T-helper 9 cell (primary cell): ENCODE measurements around the gene TBL1XR1.

ENCODE experiments used
- DNase-seq: peaks from one replicate; pipeline ENCODE4 v3.0.0-alpha.2; 2020

TBL1XR1 gene

DNA sequence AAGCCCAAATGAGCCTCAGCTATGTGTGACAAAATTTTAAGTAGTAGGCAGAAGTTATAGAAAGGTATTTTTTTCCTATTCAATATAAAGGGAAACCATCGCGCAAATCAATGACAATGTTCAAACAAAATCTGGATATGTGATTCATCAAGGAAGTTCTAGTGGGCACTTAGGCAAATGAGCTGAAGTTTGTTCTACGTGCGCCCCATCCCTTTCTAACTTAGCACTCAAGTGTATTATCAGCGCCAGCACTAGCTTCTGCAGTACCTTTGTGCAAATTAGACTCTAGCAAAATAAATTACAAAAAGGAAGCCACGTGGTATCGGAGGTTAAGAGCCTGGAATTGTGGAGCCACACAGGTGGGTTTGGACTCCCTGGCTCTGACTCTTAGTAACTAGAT lies 91.1 kb downstream of the TBL1XR1 start:
- no peak for DNase-seq

DNA sequence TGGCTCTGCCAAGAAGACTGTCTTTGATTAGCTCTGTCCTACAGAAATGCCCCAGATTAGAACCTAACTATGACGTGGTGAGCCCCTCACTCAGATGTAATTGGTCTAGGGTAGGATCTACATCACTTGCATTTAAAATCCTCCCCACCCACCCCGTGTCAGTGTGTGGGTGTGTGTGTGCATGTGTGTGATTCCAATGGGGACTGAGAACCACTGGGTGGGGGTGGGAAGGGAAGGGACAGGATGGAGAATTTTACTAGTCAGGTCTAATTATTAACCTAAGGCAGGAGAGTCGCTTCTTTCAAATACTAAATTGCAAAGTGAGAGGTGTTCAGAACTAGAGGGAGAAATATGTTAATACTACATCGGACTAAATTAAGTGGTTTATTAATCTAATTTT lies 91.7 kb downstream of the TBL1XR1 start:
- no peak for DNase-seq

DNA sequence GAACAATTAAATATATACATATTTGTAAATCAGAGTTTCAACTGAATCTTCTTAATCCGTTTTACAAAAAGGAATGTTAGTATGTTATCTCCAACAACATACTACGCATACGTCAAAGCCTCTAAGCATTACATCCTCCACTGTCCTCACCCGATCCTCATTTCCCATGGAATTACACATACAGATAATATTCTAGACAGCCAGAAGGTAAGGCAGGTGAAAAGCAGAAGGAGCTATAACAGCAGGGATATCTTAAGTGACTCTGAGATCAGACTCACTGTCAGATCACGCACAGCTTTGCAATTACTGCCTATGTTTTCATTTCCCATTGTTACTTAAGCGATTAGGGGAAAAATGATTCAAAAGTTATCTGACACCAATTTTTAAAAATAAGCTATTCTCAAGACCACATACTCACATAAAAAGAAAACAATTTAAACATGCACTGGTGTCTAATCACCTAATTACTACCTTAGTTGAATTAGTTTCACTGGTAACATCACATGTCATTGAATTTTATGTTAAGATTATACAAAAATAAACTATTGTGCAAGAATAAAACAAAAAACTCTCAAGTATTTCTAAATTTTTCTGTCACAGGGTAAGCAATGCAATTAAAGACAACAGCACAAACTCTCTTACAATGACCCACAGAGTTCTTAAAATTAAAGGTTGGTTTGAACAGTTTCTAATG lies 92.8 kb downstream of the TBL1XR1 start:
- DNase-seq: no peak

DNA sequence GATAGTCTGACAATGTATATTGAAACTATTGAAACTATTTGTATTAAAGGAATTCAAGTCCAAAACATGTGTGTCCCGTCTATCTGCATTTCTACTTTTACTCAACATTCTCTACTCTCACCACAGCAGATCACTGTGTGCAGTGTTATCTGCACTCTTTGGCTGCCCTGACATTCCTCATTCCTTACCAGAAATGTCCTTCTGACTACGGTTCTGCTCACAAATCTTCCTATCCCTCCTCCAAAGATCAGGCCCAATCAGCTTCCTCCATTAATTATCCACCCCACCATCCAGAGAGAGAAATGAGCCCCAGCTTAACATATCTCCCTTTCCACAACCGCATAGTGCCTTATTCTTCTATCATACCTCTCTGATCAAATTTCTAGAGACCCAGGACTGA lies 94.7 kb downstream of the TBL1XR1 start:
- DNase-seq: no peak

DNA sequence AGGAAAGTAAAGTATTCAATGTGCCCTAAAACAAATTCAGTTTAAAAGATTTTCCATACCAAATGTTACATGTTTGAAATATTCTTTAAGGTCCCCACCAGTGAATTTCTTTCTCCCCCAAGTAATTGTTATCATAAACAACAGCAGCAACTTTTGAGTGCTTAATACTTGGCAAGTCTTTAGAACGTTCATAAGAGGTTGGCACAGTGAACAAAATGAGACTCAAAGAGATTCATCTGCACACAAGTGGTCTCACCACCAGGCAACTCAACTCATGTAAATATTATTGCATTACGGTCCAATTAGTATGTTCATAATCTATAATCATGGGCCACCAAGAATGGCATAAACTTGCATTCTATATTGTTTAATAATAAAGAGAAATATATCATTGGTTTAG lies 98.7 kb downstream of the TBL1XR1 start:
- DNase-seq: no peak

DNA sequence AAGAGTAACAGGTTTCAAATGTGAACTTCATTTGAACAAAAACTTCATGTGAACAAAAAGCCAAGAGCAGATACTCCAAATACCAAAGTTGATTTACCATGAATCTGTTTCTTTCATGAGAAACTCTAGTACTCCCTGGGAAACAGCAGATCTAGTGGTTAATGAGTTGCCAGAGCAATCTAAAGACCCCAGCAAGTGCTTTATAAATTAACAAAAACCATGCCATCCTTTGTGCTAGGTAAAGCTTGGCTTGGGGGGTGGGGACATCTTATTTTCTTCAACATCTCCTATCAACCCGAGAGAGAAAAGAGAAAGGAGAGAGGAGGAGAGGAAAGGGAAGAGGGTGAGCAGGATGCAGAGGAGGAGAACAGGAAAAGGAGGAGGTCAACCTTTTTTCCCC lies 100.7 kb downstream of the TBL1XR1 start:
- no peak for DNase-seq

DNA sequence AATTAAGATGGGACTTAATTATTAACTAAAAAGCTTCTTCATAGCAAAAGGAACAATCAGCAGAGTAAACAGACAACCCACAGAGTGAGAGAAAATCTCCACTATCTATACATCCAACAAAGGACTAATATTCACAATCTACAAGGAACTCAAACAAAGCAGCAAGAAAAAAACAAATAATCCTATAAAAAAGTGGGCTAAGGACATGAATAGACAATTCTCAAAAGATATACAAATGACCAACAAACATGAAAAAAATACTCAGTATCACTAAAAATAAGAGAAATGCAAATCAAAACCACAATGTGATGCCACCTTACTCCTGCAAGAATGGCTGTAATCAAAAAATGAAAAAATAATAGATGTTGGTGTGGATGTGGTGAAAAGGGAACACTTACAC lies 103.3 kb downstream of the TBL1XR1 start:
- DNase-seq: no peak

DNA sequence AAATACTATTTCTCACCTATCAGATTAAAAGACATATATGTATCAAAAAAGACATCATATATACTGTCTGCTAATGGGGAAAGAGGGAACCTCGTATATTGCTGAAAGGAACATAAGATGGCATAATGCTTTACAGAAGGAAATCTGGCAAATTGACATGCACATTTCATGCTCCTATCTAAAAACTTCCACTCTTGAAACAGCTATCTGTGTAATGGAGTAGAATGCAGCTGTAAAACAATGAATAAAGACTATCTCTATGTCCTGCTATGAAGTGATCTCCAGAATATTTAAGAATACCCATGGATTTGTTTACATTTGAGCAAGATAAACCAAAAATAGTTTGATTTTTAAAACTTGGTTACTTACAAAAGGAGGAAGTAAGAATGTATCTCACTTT lies 107.4 kb downstream of the TBL1XR1 start:
- DNase-seq: no peak

DNA sequence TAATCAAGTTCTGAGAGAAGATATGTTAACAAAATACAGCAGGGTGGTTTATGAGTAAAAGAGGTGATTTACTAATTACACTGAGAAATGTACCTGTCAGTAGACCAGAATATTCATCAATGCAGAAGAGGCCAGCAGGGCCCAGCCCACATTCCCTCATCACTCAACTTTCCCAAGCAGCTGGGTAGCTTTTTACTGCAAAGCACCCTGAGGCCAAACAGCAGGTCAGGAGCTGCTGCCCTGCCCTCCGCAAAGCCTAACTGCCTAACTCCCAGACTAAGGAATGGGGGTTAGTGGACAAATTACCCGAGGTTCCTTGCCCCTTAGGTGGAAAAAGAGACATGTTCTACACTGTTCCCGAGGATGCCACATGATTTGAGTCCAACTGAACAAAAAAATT lies 108.2 kb downstream of the TBL1XR1 start:
- DNase-seq: no peak

DNA sequence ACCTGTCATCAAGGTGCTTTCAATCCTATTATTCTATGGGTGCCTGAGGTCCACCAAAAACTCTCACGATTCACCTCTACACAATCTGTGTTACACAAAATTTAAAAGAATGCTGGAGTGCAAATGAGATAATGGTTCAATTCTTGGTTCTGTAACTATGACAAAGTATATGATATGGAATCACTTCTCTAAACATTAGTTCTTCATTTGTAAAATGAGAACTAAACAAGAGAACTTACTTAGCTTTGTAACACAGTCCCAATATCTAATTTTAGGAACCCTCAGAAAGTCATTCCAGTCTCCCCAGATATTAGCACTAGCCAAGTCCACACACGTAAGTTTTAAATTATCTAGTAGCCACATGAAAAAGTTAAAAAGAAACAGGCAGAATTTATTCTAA lies 111.5 kb downstream of the TBL1XR1 start:
- DNase-seq: no peak

DNA sequence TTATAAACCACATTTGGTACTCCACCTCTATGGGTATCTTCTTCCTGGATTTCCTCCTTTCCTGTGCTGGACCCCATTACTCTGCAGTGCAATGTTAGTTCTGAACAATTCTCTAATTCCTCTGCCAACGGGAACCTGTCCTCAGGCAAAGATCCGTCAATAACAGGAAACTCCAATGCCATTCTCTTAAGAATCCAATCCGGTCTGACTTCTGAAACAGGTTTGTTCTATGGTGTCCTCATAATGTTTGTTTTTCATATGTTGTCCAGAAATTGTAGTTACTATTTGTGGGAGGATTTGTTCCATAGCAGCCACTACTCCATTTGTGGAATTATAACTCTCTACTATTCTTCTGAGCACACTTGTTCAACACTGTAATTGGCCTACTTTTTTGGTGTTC lies 112.7 kb downstream of the TBL1XR1 start:
- DNase-seq: no peak

DNA sequence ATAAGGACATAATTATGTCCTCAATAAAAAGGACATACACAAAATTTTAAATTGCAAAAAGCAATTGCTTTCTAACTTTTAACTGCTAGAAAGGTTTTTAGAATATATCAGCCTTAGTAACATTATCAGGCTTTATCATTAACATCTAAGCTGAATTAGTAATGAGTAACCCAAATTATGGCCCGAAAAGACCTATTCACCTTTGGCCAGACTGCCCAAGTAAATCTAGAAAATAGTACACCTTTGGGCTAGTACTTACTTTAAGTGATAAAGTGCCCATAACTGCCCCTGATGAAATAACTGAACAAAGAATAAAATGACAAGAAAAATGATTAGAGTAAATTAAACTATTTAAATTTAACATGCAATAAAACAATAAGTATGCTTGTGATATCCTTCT lies 117.2 kb downstream of the TBL1XR1 start:
- no peak for DNase-seq

DNA sequence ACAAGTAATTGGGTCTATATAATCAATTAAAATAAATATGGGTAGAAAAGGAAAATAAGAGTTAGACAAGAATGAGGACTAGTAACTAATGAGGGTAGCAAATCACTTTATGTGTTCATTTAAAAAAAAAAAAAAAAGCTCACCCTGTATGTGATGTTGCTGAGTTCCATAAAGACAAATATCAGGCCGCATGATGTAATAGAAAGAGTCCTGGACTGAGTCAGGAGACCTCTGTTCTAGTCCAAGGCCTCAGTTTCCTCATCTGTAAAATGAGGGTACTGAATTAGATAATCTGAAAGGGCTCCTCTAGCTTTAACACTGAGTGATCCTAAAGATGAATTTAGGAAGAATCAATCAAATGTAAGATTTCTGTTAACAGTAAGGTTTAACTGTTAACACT lies 117.6 kb downstream of the TBL1XR1 start:
- DNase-seq: no peak

DNA sequence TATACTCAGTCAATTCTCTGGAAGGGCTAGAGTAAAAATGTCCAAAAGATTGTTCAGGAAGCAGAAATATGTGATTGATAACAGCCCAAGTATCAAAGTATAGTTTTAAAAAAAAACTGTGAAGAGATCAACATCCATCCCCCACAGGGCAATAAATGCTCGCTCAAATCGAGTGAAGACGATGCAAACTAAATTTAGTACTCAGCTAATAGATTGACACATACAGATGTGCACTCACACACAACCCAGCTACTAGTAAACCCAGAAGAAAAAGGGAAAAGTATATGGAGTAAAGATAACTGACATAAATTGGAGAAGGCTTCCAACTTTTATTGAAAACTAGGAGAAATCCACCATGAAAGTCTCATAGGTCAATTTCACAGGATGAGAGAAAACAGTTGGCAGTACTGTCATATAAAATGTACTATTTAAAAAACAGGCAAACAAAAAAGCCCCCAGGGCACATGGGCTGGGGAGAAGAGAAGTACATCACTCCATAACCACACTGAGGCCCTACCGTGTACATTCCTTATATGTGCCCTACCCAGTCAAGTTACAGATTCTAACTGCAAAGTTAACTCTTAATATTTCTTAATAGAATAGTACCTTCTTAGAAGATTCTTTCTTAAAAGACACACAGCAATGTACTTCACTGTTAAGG lies 125.7 kb downstream of the TBL1XR1 start:
- DNase-seq: no peak

DNA sequence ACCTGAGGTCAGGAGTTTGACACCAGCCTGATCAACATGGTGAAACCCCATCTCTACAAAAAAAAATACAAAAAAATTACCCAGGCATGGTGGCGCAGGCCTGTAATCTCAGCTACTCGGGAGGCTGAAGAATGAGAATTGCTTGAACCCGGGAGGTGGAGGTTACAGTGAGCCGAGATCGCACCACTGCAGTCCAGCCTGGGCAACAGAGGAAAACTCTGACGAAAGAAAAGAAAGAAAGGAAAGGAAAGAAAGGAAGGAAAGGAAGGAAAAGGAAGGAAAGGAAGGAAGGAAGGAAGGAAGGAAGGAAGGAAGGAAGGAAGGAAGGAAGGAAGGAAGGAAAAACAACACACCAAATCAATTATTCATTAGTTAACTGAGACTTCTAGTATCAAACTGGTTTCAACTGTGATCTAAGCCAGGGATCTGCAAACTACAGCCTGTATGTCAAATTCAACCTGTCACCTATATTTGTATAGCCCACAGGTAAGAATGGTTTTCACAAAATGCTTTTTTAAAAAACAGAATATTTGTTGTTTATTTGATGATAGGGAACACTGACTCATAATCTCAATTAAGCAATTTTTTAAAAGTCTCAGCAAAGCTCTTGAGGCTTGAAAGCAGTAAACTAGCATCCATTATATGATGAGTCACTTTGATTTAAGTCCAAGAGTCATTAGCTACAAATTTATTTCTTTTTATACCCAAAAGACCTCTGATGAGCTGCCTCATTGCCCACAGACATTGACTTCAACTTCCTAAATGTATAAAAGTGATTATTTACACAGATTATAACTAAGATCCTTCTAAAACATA lies 127.6 kb downstream of the TBL1XR1 start:
- no peak for DNase-seq

DNA sequence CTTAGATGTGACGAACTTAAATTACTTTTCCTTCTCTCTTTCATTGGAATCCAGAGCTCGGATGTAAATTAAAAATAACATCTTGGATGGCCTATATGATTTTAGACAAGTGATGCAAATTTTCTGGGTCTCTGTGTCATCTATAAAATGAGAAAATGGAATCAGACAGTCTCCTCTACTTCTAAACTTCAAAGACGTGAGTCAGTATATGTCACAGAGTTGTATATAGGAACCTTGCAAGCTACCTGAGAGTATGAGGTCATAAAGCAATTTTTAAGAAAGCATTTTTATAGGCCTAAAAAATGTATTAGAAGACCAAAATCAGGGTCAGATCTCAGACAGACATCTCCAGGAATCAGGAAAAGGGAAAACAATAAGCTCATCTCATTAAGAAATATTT lies 128.3 kb downstream of the TBL1XR1 start:
- DNase-seq: no peak

DNA sequence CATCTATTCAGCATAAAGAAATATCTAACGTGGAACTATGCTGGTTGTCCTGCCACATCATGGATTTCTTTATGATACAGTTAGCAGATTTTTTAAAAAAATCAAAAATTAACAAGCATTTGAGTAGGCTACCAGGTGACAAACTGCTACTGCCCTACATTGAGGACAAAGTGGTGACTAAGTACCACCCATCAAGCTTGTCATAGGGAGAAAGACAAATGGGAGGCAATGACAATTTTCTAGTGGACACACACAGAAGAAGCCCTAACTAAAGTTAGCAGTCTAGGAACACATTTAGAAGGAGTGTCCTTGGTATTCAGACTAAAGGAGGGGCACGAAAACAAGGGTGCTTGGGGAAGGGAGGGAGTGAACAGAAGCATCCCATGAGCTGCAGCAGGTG lies 131.2 kb downstream of the TBL1XR1 start:
- DNase-seq: no peak

DNA sequence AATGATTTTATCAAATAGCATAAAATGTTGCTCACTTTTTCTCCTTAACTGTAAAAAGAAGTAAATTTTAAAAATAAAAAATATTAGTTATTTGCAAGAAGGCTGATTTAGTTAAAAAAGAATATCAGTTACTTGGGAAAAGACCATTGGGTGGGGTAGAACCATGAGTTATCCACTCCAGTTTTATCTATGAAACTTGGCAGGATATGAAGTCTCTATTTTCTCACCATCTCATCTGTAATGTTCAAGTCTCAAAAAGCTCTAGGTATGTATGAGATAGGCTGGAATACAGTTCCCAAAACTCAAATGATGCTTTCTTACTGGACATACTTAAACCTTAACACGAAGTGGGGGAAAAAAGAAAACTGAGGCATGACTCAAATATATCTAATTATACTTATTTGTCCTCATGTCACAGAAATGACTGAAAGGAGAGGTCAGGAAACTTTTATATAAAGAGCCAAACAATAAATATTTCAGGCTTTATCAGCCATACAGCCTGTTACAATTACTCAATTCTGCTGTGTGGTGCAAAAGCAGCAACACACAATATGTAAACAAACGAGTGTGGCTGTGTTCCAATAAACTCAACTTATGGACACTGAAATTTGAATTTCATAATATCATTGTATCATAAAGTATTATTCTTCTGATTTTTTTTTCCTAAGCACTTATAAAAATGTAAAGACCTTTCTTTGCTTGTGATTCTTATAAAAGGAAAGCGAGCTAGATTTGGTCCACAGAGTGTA lies 131.8 kb downstream of the TBL1XR1 start:
- DNase-seq: no peak

DNA sequence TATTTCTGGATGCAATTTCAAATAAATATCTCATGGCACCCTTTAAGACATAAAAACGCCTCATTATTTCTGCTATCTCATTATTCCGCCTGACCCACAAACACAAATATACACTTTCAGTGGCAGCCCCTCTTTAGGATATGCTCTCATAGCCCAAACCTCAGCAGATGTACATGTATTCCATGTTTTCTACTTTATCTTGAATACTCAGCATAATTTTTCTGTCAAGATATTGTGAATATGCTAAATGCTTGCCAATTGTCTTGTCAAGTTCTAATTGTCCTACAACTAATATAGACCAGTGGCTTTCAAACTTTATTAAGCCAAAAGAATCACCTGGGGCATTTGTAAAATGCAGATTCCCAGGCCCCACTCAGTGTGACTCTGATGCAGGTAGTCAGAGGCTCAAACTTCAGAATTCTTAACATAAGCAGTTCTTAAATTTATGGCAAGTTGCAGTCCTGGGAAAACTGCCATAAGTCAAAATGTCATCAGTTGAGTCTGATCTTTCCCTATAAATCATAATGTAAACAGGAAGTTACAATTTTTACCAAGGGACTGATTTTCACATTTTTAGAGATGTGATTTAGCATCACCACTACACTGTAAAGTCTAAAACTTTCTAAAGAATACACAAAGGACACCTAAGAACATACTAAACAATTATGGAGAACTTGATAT lies 135.1 kb downstream of the TBL1XR1 start:
- DNase-seq: no peak

DNA sequence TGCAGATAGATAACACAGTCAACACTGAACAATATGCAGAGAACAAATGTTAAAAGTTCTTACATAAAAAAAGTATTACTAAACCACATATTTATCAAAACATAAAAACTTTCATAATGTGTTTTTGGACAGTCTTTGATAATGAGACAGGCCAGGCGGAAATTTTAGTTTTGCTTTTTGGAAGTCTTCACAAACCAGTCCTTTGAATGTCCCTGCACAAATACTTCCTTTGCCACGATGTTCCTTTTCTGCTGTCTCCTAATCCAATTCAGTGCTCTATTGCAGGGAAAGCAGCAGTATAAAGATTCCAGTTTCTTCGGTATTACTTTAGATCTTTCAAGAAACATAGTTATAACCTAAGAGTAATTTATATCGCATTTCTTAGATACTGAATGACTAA lies 135.9 kb downstream of the TBL1XR1 start:
- no peak for DNase-seq

DNA sequence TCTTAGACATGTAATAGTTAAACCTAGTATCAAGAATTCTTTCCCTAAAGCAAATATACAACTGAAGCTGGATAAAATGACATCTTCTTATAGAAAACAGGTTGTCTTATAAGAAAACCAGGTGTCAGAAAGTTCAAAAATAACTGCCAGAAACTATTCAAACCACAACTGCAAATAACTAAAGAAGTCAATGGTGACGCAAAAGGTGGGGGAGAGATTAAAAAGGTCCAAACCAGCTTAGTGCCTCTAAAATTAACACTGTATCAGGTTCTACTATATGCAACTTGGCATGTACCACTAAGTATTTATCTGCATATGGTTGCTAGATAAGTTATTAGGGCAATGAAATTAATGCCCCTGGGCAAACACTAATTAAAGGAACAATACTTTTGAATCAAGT lies 136.8 kb downstream of the TBL1XR1 start:
- DNase-seq: no peak

DNA sequence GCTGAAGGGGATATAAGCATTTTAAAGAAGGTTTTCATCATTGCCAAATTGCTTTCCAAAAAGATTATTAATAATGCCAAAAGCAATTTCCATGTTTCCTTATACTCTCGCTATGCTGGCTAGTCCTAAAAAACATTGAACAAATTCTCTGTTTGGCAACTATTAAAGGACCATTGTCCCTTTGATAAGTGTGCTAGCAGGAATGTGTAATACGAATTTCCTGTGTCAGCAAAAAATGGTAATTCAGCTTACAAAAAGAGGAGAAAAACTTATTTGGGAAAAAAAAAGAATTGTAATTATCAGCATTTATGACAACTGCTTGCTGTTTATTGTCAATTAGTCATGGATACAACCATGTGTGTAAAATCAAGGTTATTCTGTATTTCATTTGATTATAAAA lies 138.6 kb downstream of the TBL1XR1 start:
- no peak for DNase-seq

DNA sequence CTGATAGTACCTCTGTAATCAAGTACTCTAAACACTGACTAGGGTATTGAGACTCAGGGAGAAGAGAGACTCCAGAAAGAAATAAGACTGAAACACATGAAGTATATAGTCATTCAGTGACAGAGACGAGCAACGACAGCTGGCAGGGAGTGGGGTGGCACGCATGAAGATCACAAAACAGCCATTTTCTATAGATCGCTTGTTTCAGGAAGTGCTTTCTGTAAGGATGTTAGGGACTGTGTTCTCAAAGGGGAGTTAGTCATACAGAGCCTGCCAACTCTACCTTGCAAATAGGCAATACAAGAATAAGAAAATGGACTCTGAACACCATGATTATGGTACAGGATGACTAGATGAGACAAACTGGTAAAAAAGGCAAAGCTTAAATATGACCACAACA lies 139.5 kb downstream of the TBL1XR1 start:
- DNase-seq: no peak
